ENCODE measurements around the gene TAS1R2. TPM values are rescaled to one million over a fixed set of nuclear protein-coding genes. Genes with fewer than 3 reads are reported as not detected.

The TAS1R2 gene
- total RNA-seq, 2 experiments from 2014 or later: not detected

GRCh38 chr1:18868354-18868753, 8.9 kb upstream of the TAS1R2 start:
- intact Hi-C loops (cut with DNase I, micrococcal nuclease): no loop called here
- peaks cover 5% of the 10 kb centered on the region for H3K27me3 Mint-ChIP-seq
- CTCF ChIA-PET: no interaction called here
- H3K27ac Mint-ChIP-seq: no peak overlapping the region
- H3K4me3 Mint-ChIP-seq: no peak overlapping the region
- no peaks in the 10 kb centered on the region for H3K4me1 Mint-ChIP-seq
- H3K36me3 Mint-ChIP-seq (ENCODE audit: low read depth): no peaks in the 10 kb centered on the region
- POLR2A ChIA-PET: no interaction called here
- no peaks in the 10 kb centered on the region for H3K9me3 Mint-ChIP-seq (ENCODE audit: low read depth)
- ATAC-seq (no peak), DNase-seq (no peak)

GRCh38 chr1:18866846-18867245, 7.4 kb upstream of the TAS1R2 start:
- intact Hi-C loops (cut with DNase I, micrococcal nuclease): no loop called here
- Mint-ChIP-seq H3K9me3 (ENCODE audit: low read depth) (no peaks in the 10 kb centered on the region), H3K4me3 (no peak overlapping the region), H3K36me3 (ENCODE audit: low read depth) (no peaks in the 10 kb centered on the region), H3K27ac (no peak overlapping the region), H3K27me3 (peaks cover 5% of the 10 kb centered on the region), H3K4me1 (no peaks in the 10 kb centered on the region)
- ATAC-seq (no peak), DNase-seq (no peak)
- ChIA-PET CTCF (interaction anchor here (1.2 kb wide), 1 partner anchor 270 kb away, joined by 3 read pairs; no protein-coding TSS in a partner anchor), POLR2A (no interaction called here)

- POLR2A ChIA-PET: no interaction called here
- CTCF ChIA-PET: interaction anchor here (0.7 to 1.2 kb wide), 2 partner anchors 9 to 269 kb away, joined by 3 read pairs; no protein-coding TSS in a partner anchor
- ATAC-seq (no peak), DNase-seq (no peak)
- Mint-ChIP-seq H3K9me3 (ENCODE audit: low read depth) (no peaks in the 10 kb centered on the region), H3K27me3 (peaks cover 5% of the 10 kb centered on the region), H3K36me3 (ENCODE audit: low read depth) (no peaks in the 10 kb centered on the region), H3K4me3 (no peak overlapping the region), H3K4me1 (no peaks in the 10 kb centered on the region), H3K27ac (no peak overlapping the region)
- intact Hi-C loops (cut with DNase I, micrococcal nuclease): no loop called here
Observed at GRCh38 chr1:18866314-18866713, 6.9 kb upstream of the TAS1R2 start.

GRCh38 chr1:18865176-18865575, 5.7 kb upstream of the TAS1R2 start:
- DNase-seq: no peak
- intact Hi-C loops (cut with DNase I, micrococcal nuclease): no loop called here
- ChIA-PET POLR2A (no interaction called here), CTCF (interaction anchor here (0.7 kb wide), 1 partner anchor 19 kb away, joined by 3 read pairs; no protein-coding TSS in a partner anchor)
- no peak for ATAC-seq
- no peak overlapping the region for H3K27ac Mint-ChIP-seq
- H3K27me3 Mint-ChIP-seq: peaks cover 5% of the 10 kb centered on the region
- no peaks in the 10 kb centered on the region for H3K4me1 Mint-ChIP-seq
- H3K4me3 Mint-ChIP-seq: no peak overlapping the region
- no peaks in the 10 kb centered on the region for H3K36me3 Mint-ChIP-seq (ENCODE audit: low read depth)
- H3K9me3 Mint-ChIP-seq (ENCODE audit: low read depth): no peaks in the 10 kb centered on the region

GRCh38 chr1:18861590-18861989, 2.1 kb upstream of the TAS1R2 start:
- CTCF ChIA-PET: no interaction called here
- DNase-seq (no peak), ATAC-seq (no peak)
- H3K27me3 Mint-ChIP-seq: peaks cover under 1% of the 10 kb centered on the region
- no peaks in the 10 kb centered on the region for H3K9me3 Mint-ChIP-seq (ENCODE audit: low read depth)
- no peak overlapping the region for H3K4me3 Mint-ChIP-seq
- no peaks in the 10 kb centered on the region for H3K36me3 Mint-ChIP-seq (ENCODE audit: low read depth)
- no peak overlapping the region for H3K27ac Mint-ChIP-seq
- POLR2A ChIA-PET: no interaction called here
- no peaks in the 10 kb centered on the region for H3K4me1 Mint-ChIP-seq
- intact Hi-C loops (cut with DNase I, micrococcal nuclease): no loop called here

- Mint-ChIP-seq H3K4me1 (no peaks in the 10 kb centered on the region), H3K9me3 (ENCODE audit: low read depth) (no peaks in the 10 kb centered on the region), H3K4me3 (no peak overlapping the region), H3K27me3 (no peaks in the 10 kb centered on the region), H3K36me3 (ENCODE audit: low read depth) (no peaks in the 10 kb centered on the region), H3K27ac (no peak overlapping the region)
- intact Hi-C loops (cut with DNase I, micrococcal nuclease): no loop called here
- DNase-seq (no peak), ATAC-seq (no peak)
- ChIA-PET CTCF (no interaction called here), POLR2A (no interaction called here)
Observed at GRCh38 chr1:18861082-18861481, 1.6 kb upstream of the TAS1R2 start.

GRCh38 chr1:18858070-18858688, 1.3 kb downstream of the TAS1R2 start:
- H3K4me3 Mint-ChIP-seq: no peak overlapping the region
- H3K4me1 Mint-ChIP-seq: no peaks in the 10 kb centered on the region
- ChIA-PET CTCF (no interaction called here), POLR2A (no interaction called here)
- intact Hi-C loops (cut with DNase I, micrococcal nuclease): no loop called here
- H3K36me3 Mint-ChIP-seq (ENCODE audit: low read depth): no peaks in the 10 kb centered on the region
- H3K27me3 Mint-ChIP-seq: peaks cover 3% of the 10 kb centered on the region
- no peak for DNase-seq
- H3K9me3 Mint-ChIP-seq (ENCODE audit: low read depth): no peaks in the 10 kb centered on the region
- H3K27ac Mint-ChIP-seq: no peak overlapping the region
- no peak for ATAC-seq

GRCh38 chr1:18856435-18856834, 3.0 kb downstream of the TAS1R2 start:
- H3K4me3 Mint-ChIP-seq: no peak overlapping the region
- no peaks in the 10 kb centered on the region for H3K9me3 Mint-ChIP-seq (ENCODE audit: low read depth)
- ChIA-PET CTCF (interaction anchor here (1.4 kb wide), 1 partner anchor 28 kb away, joined by 6 read pairs; no protein-coding TSS in a partner anchor), POLR2A (no interaction called here)
- no peaks in the 10 kb centered on the region for H3K4me1 Mint-ChIP-seq
- DNase-seq (no peak), ATAC-seq (no peak)
- H3K27me3 Mint-ChIP-seq: peaks cover 3% of the 10 kb centered on the region
- intact Hi-C loops (cut with DNase I, micrococcal nuclease): no loop called here
- no peak overlapping the region for H3K27ac Mint-ChIP-seq
- no peaks in the 10 kb centered on the region for H3K36me3 Mint-ChIP-seq (ENCODE audit: low read depth)

- ChIA-PET CTCF (interaction anchor here (1.4 kb wide), 1 partner anchor 29 kb away, joined by 6 read pairs; no protein-coding TSS in a partner anchor), POLR2A (no interaction called here)
- Mint-ChIP-seq H3K4me3 (no peak overlapping the region), H3K9me3 (ENCODE audit: low read depth) (no peaks in the 10 kb centered on the region), H3K27me3 (peaks cover 3% of the 10 kb centered on the region), H3K27ac (no peak overlapping the region), H3K4me1 (no peaks in the 10 kb centered on the region), H3K36me3 (ENCODE audit: low read depth) (no peaks in the 10 kb centered on the region)
- no peak for DNase-seq
- intact Hi-C loops (cut with DNase I, micrococcal nuclease): no loop called here
- no peak for ATAC-seq
Observed at GRCh38 chr1:18855573-18855972, 3.9 kb downstream of the TAS1R2 start.

GRCh38 chr1:18854331-18855025, 5.0 kb downstream of the TAS1R2 start:
- Mint-ChIP-seq H3K27ac (no peak overlapping the region), H3K4me1 (no peaks in the 10 kb centered on the region), H3K36me3 (ENCODE audit: low read depth) (no peaks in the 10 kb centered on the region), H3K9me3 (ENCODE audit: low read depth) (no peaks in the 10 kb centered on the region), H3K4me3 (no peak overlapping the region), H3K27me3 (peaks cover 3% of the 10 kb centered on the region)
- no peak for ATAC-seq
- POLR2A ChIA-PET: no interaction called here
- CTCF ChIA-PET: no interaction called here
- DNase-seq: no peak
- intact Hi-C loops (cut with DNase I, micrococcal nuclease): no loop called here

GRCh38 chr1:18852501-18852900, 7.0 kb downstream of the TAS1R2 start:
- H3K36me3 Mint-ChIP-seq (ENCODE audit: low read depth): no peaks in the 10 kb centered on the region
- H3K27ac Mint-ChIP-seq: no peak overlapping the region
- H3K27me3 Mint-ChIP-seq: peaks cover 5% of the 10 kb centered on the region
- H3K4me1 Mint-ChIP-seq: no peaks in the 10 kb centered on the region
- no peak overlapping the region for H3K4me3 Mint-ChIP-seq
- no peaks in the 10 kb centered on the region for H3K9me3 Mint-ChIP-seq (ENCODE audit: low read depth)
- ChIA-PET CTCF (interaction anchor here (0.5 kb wide), 1 partner anchor 31 kb away, joined by 3 read pairs; no protein-coding TSS in a partner anchor), POLR2A (no interaction called here)
- DNase-seq (no peak), ATAC-seq (no peak)
- intact Hi-C loops (cut with DNase I, micrococcal nuclease): no loop called here

GRCh38 chr1:18849261-18849711, 10.2 kb downstream of the TAS1R2 start:
- ATAC-seq (no peak), DNase-seq (no peak)
- peaks cover under 1% of the 10 kb centered on the region for H3K9me3 Mint-ChIP-seq (ENCODE audit: low read depth)
- no peak overlapping the region for H3K4me3 Mint-ChIP-seq
- intact Hi-C loops (cut with DNase I, micrococcal nuclease): no loop called here
- no peak overlapping the region for H3K27ac Mint-ChIP-seq
- H3K27me3 Mint-ChIP-seq: peaks cover 2% of the 10 kb centered on the region
- CTCF ChIA-PET: interaction anchor here (1.4 kb wide), 1 partner anchor 252 kb away, joined by 3 read pairs; no protein-coding TSS in a partner anchor
- H3K36me3 Mint-ChIP-seq (ENCODE audit: low read depth): no peaks in the 10 kb centered on the region
- POLR2A ChIA-PET: no interaction called here
- no peaks in the 10 kb centered on the region for H3K4me1 Mint-ChIP-seq

Data from activated CD4-positive, alpha-beta T cell treated with anti-CD3 and anti-CD28 coated beads for 36 hours (primary cell).